Common myeloid progenitor, CD34-positive (primary cell): ENCODE measurements around the gene IDS.
"Not testable (repeated sequence)": the region's sequence is repeated elsewhere in the genome, so short reads cannot be mapped to it uniquely, and the experiment has no call there.

ENCODE experiments used
- CTCF ChIA-PET: fragments of 350-600 bp; sonication (Branson Sonifier 250); formaldehyde crosslinking; loops from one replicate; lab custom pipeline; 2021; ENCODE audit warnings: antibody characterized with exemption; lab: Charles Lee
- POLR2A ChIA-PET: fragments of 350-600 bp; sonication (Branson Sonifier 250); formaldehyde crosslinking; loops from one replicate; lab custom pipeline; 2021; ENCODE audit warnings: antibody characterized with exemption; lab: Charles Lee
- DNase-seq, 3 donors: peaks; one replicate each; pipeline versions ENCODE4 v3.0.0 to v3.0.0-alpha.2; 2013
- H3K27ac ChIP-seq, 2 experiments: 1 replicate in 1 of 2; 2 replicates in 1 of 2; pipeline ENCODE4 v1.7.0; 2013; ENCODE audit warnings: inconsistent platforms in 2 of 2, low read length in 2 of 2, mild to moderate bottlenecking in 2 of 2, low read depth in 1 of 2, moderate library complexity in 1 of 2; ENCODE audit not compliant: severe bottlenecking in 2 of 2, insufficient read depth in 1 of 2, poor library complexity in 1 of 2
- H3K27me3 ChIP-seq, 5 experiments: replicated peaks in 2 of 5; 1 replicate in 3 of 5; 2 replicates in 2 of 5; pipeline versions ENCODE4 v1.6.1 to v1.7.0; 2013; ENCODE audit warnings: low read length in 4 of 5, mild to moderate bottlenecking in 2 of 5, moderate library complexity in 2 of 5, inconsistent platforms in 1 of 5; ENCODE audit not compliant: insufficient read depth in 5 of 5, control insufficient read depth in 4 of 5
- H3K36me3 ChIP-seq, 4 experiments: 1 replicate in 2 of 4; 2 replicates in 2 of 4; pipeline versions ENCODE4 v1.6.1 to v1.7.0; 2013; ENCODE audit warnings: low read length in 3 of 4, control low read depth in 1 of 4, mild to moderate bottlenecking in 1 of 4; ENCODE audit not compliant: control insufficient read depth in 4 of 4, insufficient read depth in 4 of 4
- H3K4me1 ChIP-seq, 4 experiments: 1 replicate in 3 of 4; 2 replicates in 1 of 4; pipeline versions ENCODE4 v1.6.1 to v1.7.1; 2013; ENCODE audit warnings: low read length in 3 of 4, mild to moderate bottlenecking in 3 of 4, control low read depth in 1 of 4, inconsistent platforms in 1 of 4, moderate library complexity in 1 of 4; ENCODE audit not compliant: control insufficient read depth in 4 of 4, insufficient read depth in 4 of 4; ENCODE audit errors: control extremely low read depth in 1 of 4
- H3K4me3 ChIP-seq, 7 experiments: 1 replicate in 4 of 7; 2 replicates in 3 of 7; pipeline versions ENCODE4 v1.5.1 to v1.7.0; 2013; ENCODE audit warnings: mild to moderate bottlenecking in 7 of 7, low read length in 6 of 7, moderate library complexity in 6 of 7, inconsistent platforms in 2 of 7, low read depth in 2 of 7, control low read depth in 1 of 7; ENCODE audit not compliant: insufficient read depth in 4 of 7, control insufficient read depth in 1 of 7; ENCODE audit errors: extremely low read depth in 1 of 7
- H3K9me3 ChIP-seq, 5 experiments: 1 replicate in 4 of 5; 2 replicates in 1 of 5; pipeline versions ENCODE4 v1.6.1 to v1.7.1; 2013; ENCODE audit warnings: low read length in 4 of 5, mild to moderate bottlenecking in 2 of 5, inconsistent platforms in 1 of 5, low read depth in 1 of 5, moderate library complexity in 1 of 5; ENCODE audit not compliant: control insufficient read depth in 4 of 5, insufficient read depth in 2 of 5; ENCODE audit errors: control extremely low read depth in 1 of 5
- WGBS: methylation state at CpG from one replicate; pipeline ENCODE4 v1.1.5; 2013; ENCODE audit not compliant: insufficient coverage; 5-methylcytosine and 5-hydroxymethylcytosine counted together

The IDS gene

GRCh38 chrX:149545545-149546543 lies 40.7 kb upstream of the IDS start:
- H3K27me3 ChIP-seq, H3K27ac ChIP-seq, CTCF ChIA-PET, H3K4me3 ChIP-seq, H3K9me3 ChIP-seq, H3K36me3 ChIP-seq, POLR2A ChIA-PET: not testable (repeated sequence)
- no CpG with 5 or more reads among the region's 29 CpGs for WGBS
- peaks cover 0 to 10% (median 6%) of the 10 kb centered on the region in 4 experiments for H3K4me1 ChIP-seq
- peak; percentile 15 to 27 (median 23) for DNase-seq

GRCh38 chrX:149541521-149542047 lies 36.5 kb upstream of the IDS start:
- CTCF ChIA-PET = interaction anchor here (1.6 to 3.6 kb wide), 2 partner anchors 30 to 34 kb away, joined by 4 to 27 read pairs; no protein-coding TSS in a partner anchor
- Histone ChIP-seq H3K27me3 (no peaks in the 10 kb centered on the region), H3K4me1 (peaks cover 0 to 14% (median 10%) of the 10 kb centered on the region in 4 experiments), H3K36me3 (peaks cover 0 to 4% (median 0%) of the 10 kb centered on the region in 4 experiments), H3K9me3 (peaks cover 0 to 3% (median 0%) of the 10 kb centered on the region in 5 experiments), H3K27ac (peak overlapping the region; percentile 91 to 96), H3K4me3 (peak overlapping the region; percentile 55 to 83 (median 71))
- POLR2A ChIA-PET = interaction anchor here (0.6 kb wide), 1 partner anchor 12 kb away, joined by 3 read pairs; no protein-coding TSS in a partner anchor
- DNase-seq = peak; percentile 14 to 52 (median 25)
- WGBS = 49% methylated on average over 13 of the region's 13 CpGs

- peak; percentile 90 to 96 (median 94) for DNase-seq
- peak within 1 kb of the TSS; percentile 91 to 96 for H3K27ac ChIP-seq
- 43% methylated on average over 70 of the region's 71 CpGs for WGBS
- H3K36me3 ChIP-seq = peaks cover 0 to 4% (median 0%) of the 10 kb centered on the region in 4 experiments
- peak within 1 kb of the TSS; percentile 55 to 83 (median 71) for H3K4me3 ChIP-seq
- H3K9me3 ChIP-seq = peaks cover 0 to 3% (median 0%) of the 10 kb centered on the region in 5 experiments
- peaks cover 0 to 17% (median 10%) of the 10 kb centered on the region in 4 experiments for H3K4me1 ChIP-seq
- no peaks in the 10 kb centered on the region for H3K27me3 ChIP-seq
- ChIA-PET POLR2A (interaction anchor here (0.6 to 0.7 kb wide), 3 partner anchors 11 to 36 kb away, joined by 3 to 4 read pairs (median 3); partner anchors contain the start of gene IDS), CTCF (interaction anchor here (1.1 to 3.6 kb wide), 3 partner anchors 9 to 33 kb away, joined by 4 to 27 read pairs (median 4); no protein-coding TSS in a partner anchor)
Observed at GRCh38 chrX:149540621-149541520, 35.8 kb upstream of the IDS start, which contains the start of gene EOLA1. Gene EOLA1 (plus strand): TSS chrX:149541012. CDS start chrX:149545631, 4,619 bp downstream.

GRCh38 chrX:149540131-149540620 lies 35.1 kb upstream of the IDS start:
- DNase-seq = peak; percentile 86 to 93 (median 92)
- H3K27ac ChIP-seq = peak overlapping the region; percentile 91 to 96
- ChIA-PET CTCF (interaction anchor here (1.1 to 3.6 kb wide), 4 partner anchors 8 to 32 kb away, joined by 4 to 27 read pairs (median 4); no protein-coding TSS in a partner anchor), POLR2A (interaction anchor here (0.7 kb wide), 2 partner anchors 28 to 35 kb away, joined by 3 to 4 read pairs; partner anchors contain the start of gene IDS)
- peaks cover 0 to 3% (median 0%) of the 10 kb centered on the region in 5 experiments for H3K9me3 ChIP-seq
- H3K27me3 ChIP-seq = no peaks in the 10 kb centered on the region
- H3K4me1 ChIP-seq = peaks cover 0 to 21% (median 10%) of the 10 kb centered on the region in 4 experiments
- WGBS = 11% methylated on average over 7 of the region's 24 CpGs
- peaks cover 0 to 2% (median 0%) of the 10 kb centered on the region in 4 experiments for H3K36me3 ChIP-seq
- peak overlapping the region in 5 of 7 experiments; percentile 36 to 83 (median 67) for H3K4me3 ChIP-seq

DNA sequence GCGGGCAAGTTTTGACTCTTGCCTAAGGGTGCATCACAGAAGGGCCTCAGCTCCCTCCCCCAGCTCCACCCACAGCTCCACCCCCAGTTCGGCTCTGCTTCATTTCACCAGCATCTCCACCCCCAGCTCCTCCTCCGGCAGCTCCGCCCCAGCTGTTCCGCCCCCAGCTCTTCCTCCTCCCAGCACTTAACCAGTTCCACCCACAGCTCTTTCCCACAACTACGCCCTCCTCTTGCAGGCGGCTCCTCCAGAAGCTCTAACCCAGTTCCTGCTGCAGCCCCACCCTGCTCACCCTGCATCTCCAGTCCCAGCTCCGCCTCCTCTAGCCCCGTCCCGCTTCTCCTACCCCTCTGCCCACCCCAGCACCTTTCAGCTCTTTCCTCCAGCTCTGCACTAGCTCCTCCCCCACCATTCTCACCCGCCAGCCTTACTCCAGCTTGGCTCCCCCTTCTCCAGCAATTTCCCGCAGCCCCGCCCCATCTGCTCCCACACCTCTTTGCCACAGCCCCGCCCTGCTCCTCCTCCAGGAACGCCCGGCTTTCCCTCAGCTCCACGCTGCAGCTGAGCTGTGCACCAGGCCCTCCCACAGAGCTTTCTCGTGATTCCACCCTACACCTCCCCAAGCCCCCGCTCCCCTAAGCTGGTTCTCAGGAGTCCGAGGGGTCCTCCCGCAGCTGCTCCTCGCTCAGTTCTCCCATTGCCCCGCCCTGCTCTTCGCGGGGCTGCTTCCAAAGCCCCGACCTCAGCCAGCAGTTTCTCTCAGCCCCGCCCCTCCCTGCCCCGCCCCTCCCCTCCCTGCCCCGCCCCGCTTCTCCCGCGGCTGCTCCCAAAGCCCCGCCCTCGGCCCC lies 34.4 kb upstream of the IDS start:
- Histone ChIP-seq H3K27me3 (no peaks in the 10 kb centered on the region), H3K36me3 (peaks cover 0 to 4% (median 0%) of the 10 kb centered on the region in 4 experiments), H3K9me3 (peaks cover 0 to 3% (median 0%) of the 10 kb centered on the region in 5 experiments), H3K27ac (peak overlapping the region in 1 of 2 experiments; percentile 34), H3K4me1 (peaks cover 0 to 21% (median 10%) of the 10 kb centered on the region in 4 experiments), H3K4me3 (peak overlapping the region; percentile 40 to 74 (median 63))
- 39% methylated on average over 20 of the region's 34 CpGs for WGBS
- ChIA-PET POLR2A (interaction anchor here (0.5 to 0.7 kb wide), 2 partner anchors 27 kb away, joined by 3 read pairs; no protein-coding TSS in a partner anchor), CTCF (interaction anchor here (0.7 to 3.6 kb wide), 5 partner anchors 8 to 34 kb away, joined by 3 to 27 read pairs (median 5); partner anchors contain the start of gene IDS)
- peak; percentile 92 to 97 (median 96) for DNase-seq
